ENCODE measurements around the gene PTGER1.
A peak's percentile ranks its signal among the peaks of the same experiment; 100 is the strongest.

PTGER1 gene

DNA sequence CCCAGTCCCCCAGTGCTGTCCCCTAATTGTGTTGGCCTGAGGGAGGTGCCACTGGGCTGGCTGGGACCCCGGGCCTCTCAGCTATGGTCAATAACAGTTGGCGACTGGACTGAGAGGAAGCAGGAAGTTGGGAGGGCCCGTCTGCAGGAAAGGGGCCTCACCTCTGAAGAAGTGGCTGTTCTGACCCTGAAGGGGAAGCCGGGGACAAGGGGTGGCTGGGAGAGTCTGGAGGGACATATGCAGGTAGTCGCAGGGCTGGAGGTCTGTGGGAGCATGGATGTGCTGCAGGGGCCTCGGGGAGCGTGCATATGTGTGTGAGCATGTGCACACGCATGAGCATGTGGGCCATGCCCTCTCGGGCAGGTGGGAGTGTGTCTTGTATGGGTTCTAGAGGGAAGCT lies 36.1 kb downstream of the PTGER1 start:
- no peak for DNase-seq

DNA sequence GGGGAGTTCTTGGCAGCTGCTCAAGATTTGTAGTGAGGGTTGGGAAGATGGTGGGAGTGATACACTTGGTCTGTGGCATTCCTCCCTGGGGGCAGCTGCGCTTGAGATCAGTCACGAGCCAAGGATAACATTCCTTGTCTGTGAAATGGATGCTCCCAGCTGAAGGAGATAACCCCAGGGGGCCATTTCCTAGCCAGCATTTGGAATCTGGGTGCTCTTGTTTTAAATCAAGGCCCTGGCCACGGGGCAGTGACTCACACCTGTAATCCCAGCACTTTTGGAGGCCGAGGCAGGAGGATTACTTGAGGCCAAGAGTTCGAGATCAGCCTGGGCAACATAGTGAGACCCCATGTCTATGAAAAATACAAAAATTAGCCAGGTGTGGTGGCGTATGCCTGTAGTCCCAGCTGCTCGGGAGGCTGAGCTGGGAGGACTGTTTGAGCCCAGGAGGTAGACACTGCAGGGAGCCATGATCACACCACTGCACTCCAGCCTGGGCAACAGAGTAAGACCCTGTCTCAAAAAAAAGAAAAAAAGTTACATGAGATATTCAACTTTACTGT lies 37.5 kb downstream of the PTGER1 start:
- no peak for DNase-seq

DNA sequence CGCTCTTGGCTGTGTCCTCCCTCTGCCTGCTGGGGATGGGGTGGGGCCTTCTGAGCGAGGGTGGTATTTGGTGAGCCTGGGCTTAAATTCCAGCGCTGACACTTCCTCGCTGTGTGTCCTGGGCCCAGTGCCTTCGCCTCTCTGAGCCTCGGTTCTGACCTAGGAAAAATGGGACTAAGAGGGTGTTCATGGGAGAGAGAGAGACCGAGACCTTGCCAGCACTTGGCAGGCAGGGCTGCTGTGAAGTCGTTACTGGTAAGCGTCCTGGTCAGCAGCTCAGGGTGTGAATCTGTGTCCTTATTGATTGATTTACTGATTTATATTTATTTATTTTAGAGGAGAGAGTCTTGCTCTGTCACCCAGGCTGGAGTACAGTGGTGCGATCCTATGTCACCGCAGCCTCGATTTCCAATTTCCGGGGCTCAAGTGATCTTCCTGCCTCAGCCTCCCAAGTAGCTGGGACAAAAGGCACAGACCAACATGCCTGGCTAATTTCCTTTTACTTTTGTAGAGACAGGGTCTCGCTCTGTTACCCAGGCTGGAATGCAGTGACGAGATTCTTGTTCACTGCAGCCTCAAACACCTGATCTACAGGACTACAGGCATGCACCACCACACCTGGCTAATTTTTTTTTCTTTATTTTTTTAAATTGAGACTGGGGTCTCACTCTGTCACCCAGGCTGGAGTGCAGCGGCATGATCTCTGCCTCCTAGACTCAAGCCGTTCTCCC lies 39.7 kb downstream of the PTGER1 start:
- no peak for DNase-seq

DNA sequence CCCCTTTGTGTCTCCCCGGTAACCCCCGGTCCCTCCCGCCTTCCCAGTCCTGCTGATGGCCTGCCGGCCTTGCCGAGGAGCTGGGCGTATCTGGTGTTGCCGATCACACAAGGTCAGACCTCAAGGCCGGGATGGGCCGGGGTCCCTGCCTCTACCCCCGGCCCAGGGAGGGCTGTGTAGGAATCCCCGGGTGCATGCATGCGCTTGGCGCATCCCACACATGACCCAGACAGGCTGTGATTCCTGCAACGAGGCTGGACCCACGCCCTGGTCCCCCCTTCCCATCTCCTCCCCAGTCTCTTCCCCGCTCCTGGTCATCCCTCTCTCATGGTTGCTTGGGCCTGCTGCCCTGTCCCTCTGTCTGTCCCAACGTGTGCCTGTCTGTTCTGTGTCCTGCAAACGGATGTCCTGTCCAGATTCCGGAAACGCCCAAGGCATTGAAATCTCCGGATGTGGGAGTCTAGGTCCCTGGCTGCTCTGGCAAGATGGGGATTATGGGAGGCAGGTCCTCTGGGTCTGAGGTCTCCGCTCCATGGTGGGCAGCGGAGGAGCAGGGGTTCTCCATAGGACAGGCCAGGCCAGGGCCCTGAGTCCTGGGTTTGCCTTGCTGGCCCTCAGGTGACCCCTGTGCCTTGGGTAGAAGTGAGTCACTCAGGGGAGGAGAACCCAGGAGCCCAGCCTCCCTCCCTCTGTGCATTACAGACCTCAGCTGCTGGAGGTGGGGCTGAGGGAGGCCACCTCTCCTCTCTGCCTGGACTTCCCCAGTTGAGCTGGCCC lies 40.4 kb downstream of the PTGER1 start:
- no peak for DNase-seq

DNA sequence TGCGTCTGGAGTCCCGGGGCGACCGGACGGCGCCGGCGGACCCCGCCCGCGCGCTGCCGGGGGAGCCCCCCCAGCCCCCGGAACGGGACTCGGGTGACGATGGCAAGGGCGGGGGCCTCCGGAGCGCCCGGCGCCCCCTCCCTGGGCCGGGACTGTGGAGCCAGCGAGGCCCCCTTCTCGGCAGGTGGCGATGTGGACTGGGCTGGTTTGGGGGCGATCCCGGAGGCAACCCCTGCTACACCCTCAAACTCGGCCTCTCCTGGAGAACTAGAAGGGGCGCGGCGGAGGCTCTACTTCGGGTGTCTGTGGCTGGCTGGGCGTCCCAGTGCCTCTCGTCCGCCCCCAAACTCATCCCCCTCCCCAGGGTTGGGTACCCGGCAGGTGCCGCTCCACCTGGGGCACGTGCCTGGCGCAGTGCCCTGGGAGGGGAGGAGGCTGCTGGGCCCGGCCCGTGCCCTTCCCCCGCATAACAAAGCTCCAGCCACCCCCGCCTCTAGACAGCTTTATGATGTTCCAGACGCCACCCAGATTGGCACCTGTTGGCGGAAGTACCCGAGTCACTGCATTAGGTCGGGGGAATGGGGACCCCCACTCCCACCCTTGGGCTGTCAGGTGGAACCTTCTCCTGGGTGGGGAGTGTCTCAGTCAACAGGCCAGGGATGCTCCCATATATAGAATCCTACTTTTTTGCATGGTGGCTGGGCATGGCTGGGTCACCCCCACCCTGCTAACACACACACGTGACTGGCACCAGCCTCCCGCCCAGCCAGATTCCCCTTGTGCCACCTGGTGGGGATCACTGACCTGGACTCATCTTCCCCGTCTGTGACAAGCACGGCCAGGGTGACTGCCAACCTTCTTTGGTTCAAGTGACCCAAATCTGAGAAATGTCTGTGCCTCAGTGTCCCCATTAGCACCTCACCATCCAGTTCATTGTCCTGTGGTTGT lies 41.3 kb downstream of the PTGER1 start:
- peak; percentile 53 for DNase-seq

DNA sequence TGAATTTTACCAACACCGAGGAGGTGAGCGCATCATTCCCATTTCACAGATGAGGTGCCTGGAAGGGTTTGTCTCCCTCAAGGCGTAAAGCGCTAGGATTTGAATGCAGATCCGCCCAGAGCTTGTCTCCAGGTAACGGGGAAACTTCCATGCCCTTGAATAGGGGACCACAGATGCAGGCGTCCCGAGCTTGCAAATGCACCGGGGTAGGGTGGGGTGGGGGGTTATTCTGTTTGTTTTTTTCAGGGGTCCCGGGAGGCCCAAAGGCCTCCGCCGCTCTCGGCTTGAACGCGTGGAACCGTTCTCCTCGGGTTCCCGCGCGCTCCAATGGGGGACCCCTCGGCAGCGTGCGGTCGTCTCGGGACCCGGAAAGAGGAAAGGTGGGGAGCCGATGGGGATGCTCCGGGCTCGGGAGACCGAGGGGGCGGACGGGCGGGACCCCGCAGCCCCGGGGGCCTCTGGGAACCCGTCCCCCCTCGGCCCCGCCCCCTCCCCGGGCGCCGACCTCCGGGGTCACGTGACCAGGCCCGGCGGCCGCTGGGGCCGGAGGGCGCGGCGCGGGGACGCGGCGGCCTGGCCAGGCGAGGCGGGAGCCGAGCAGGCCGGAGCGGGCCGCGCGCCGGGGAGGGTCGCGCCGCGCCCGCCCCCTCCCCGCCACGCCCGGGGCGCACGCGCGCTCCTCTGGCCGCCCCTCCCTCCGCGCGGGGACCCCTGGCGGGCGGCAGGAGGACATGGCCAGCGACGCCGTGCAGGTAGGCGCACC lies 42.2 kb downstream of the PTGER1 start, which contains the start of gene PKN1:
PKN1 (plus strand) TSS at position 516 of the 763 bp plus-strand sequence; CDS start at position 732, 216 bp downstream.
- DNase-seq, result peak; percentile 53

DNA sequence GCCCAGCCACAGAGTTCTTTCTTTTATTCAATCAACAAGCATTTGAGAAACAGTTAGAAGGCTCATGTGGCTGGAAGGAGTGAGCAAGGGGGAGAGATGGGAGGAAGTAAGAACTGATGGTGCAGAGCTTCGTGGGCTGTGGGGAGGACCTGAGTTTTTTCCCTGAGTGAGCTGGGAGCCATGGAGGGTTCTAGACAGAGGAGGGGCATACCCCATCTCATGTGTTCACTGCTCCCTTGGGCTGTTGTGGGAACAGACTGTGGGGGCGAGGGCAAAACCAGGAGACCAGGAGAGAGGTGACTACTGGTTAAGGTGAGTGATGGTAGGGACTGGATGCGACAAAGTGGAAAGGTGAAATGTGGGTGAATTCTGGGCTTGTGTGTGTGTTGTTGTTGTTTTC lies 44.4 kb downstream of the PTGER1 start:
- no peak for DNase-seq

DNA sequence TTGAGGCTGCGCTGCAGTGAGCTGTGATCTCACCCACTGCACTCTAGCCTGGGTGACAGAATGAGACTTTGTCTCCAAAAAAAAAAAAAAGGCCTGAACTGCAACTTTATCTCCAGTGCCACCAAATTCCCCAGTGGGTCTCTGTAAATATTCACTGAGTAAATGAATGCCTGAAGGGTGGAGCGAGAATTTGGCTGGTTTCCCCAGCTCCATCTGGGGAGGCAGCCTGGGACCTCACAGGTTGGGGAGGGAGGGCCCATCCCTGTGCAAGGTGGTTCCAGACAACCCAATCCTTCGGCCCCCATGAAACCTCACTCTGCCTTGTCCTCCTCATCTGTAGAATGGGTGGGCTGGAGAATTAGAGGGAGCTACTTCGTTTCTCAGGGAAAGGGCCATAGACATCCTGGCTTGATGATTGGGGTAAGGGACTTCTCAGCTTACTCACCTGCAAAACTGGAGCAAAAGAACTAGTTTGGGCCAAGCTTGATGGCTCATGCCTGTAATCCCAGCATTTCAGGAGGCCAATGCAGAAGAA lies 46.2 kb downstream of the PTGER1 start:
- no peak for DNase-seq

DNA sequence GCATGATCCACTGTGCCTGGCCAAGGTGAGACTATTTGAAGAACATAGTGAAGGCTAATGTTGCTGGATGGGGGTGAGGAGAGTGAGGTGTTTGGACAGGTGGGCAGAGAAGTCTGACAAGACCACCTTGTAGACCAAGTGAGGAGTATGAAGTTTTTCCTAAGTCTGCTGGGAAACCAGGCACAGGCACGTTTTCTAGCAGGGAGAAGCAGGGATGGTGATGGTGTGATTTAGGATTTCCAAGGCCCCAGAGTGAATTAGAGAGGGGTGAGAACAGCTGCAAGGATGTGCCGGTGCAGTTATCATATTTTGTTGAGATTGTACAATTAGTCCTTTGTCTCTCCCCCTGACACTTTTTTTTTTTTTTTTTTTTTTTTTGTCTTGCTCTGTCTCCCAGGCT lies 47.7 kb downstream of the PTGER1 start:
- no peak for DNase-seq

DNA sequence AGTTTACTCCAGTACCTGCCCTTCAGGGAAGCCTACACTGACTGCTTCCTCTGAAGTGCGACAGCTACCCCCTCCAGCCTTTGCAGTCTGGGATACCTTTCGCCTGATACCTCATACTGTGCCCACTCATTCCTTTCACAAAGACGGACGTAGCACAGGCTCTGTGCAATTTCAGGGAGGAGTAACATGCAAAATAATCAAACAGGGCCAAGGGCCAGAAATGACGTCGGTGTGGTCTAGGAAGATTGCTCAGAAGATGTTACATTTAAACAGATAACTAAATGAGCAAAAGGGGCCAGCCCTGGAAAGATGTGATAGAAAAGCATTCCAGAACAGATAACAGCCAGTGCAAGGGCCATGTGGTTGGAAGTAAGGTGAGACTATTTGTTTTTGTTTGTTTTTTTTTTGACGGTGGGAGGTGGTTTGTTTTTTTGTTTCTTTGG lies 49.4 kb downstream of the PTGER1 start:
- DNase-seq, result no peak
